ENCODE data around the gene DYNLT4.
A peak's percentile ranks its signal among the peaks of the same experiment; 100 is the strongest.

- TF ChIP-seq CTCF (optimal IDR thresholded peaks at IDR 0.05 in 1 of 3, IDR thresholded peaks at IDR 0.05 in 1 of 3, conservative IDR thresholded peaks at IDR 0.05 in 1 of 3; ENCODE audit: extremely low read depth in 1 of 3, insufficient read depth in 2 of 3, low read length in 3 of 3) (peak in 2 of 3 experiments; percentile 89 to 95), EZH2 (IDR thresholded peaks at IDR 0.05; ENCODE audit: low read length) (no peak)
Observed at GRCh38 chr1:44799770-44800584, 7.2 kb downstream of the DYNLT4 start, which contains the start of gene PLK3.
